Medulla oblongata (tissue), 1 donor: ENCODE results near the gene UBE3B.

Source experiments
- DNase-seq: peaks from one replicate; pipeline ENCODE4 v3.0.0-alpha.2; 2015; ENCODE audit errors: extremely low spot score

The UBE3B gene

GRCh38 chr12:109497675-109498074 is 20.2 kb downstream of the UBE3B start:
- no peak for DNase-seq

- no peak for DNase-seq
Measured at GRCh38 chr12:109500406-109501185, 23.2 kb downstream of the UBE3B start.

- DNase-seq: no peak
Measured at GRCh38 chr12:109501299-109501698, 23.9 kb downstream of the UBE3B start.

- DNase-seq: no peak
Measured at GRCh38 chr12:109502332-109502731, 24.9 kb downstream of the UBE3B start.

- peak; percentile 62 for DNase-seq
Measured at GRCh38 chr12:109503611-109504010, 26.2 kb downstream of the UBE3B start.

GRCh38 chr12:109504068-109504467 is 26.6 kb downstream of the UBE3B start:
- DNase-seq: no peak

GRCh38 chr12:109510196-109510595 is 32.8 kb downstream of the UBE3B start:
- DNase-seq: no peak

- DNase-seq: no peak
Measured at GRCh38 chr12:109512608-109513007, 35.2 kb downstream of the UBE3B start.

GRCh38 chr12:109513051-109513450 is 35.6 kb downstream of the UBE3B start:
- DNase-seq: no peak

GRCh38 chr12:109513977-109514376 is 36.5 kb downstream of the UBE3B start:
- DNase-seq: no peak

- no peak for DNase-seq
Measured at GRCh38 chr12:109517619-109518018, 40.2 kb downstream of the UBE3B start.

GRCh38 chr12:109518820-109519665 is 41.6 kb downstream of the UBE3B start:
- peak; percentile 85 for DNase-seq

- DNase-seq: no peak
Measured at GRCh38 chr12:109519787-109520186, 42.4 kb downstream of the UBE3B start.

- DNase-seq: no peak
Measured at GRCh38 chr12:109521831-109522230, 44.4 kb downstream of the UBE3B start.

- peak; percentile 39 for DNase-seq
Measured at GRCh38 chr12:109523071-109523470, 45.6 kb downstream of the UBE3B start.

GRCh38 chr12:109523504-109523903 is 46.1 kb downstream of the UBE3B start:
- no peak for DNase-seq

GRCh38 chr12:109524466-109525278 is 47.2 kb downstream of the UBE3B start:
- no peak for DNase-seq

GRCh38 chr12:109525279-109525585 is 47.8 kb downstream of the UBE3B start:
- no peak for DNase-seq

- no peak for DNase-seq
Measured at GRCh38 chr12:109527489-109528123, 50.2 kb downstream of the UBE3B start.

- DNase-seq: peak; percentile 35
Measured at GRCh38 chr12:109529691-109530640, 52.5 kb downstream of the UBE3B start.

- no peak for DNase-seq
Measured at GRCh38 chr12:109531411-109531810, 54.0 kb downstream of the UBE3B start.
